Activated gamma-delta T cell (primary cell): ENCODE data around the gene B4GALT5.

Experiments used
- DNase-seq: peaks from one replicate; lab custom pipeline; 2025; lab: John Stamatoyannopoulos, UW

The B4GALT5 gene

GRCh38 chr20:49658508-49658907, 55.2 kb downstream of the B4GALT5 start:
- DNase-seq, result no peak

GRCh38 chr20:49657118-49657901, 56.4 kb downstream of the B4GALT5 start:
- no peak for DNase-seq

GRCh38 chr20:49656304-49656703, 57.4 kb downstream of the B4GALT5 start:
- no peak for DNase-seq

- DNase-seq, result no peak
Observed at GRCh38 chr20:49653925-49654434, 59.7 kb downstream of the B4GALT5 start.

- DNase-seq, result no peak
Observed at GRCh38 chr20:49649672-49650071, 64.0 kb downstream of the B4GALT5 start.

GRCh38 chr20:49647550-49647949, 66.1 kb downstream of the B4GALT5 start:
- no peak for DNase-seq

- DNase-seq, result no peak
Observed at GRCh38 chr20:49646528-49646927, 67.2 kb downstream of the B4GALT5 start.

- no peak for DNase-seq
Observed at GRCh38 chr20:49646126-49646525, 67.6 kb downstream of the B4GALT5 start.

- DNase-seq, result no peak
Observed at GRCh38 chr20:49644980-49645565, 68.6 kb downstream of the B4GALT5 start.

GRCh38 chr20:49642816-49643215, 70.9 kb downstream of the B4GALT5 start:
- no peak for DNase-seq

GRCh38 chr20:49641683-49642656, 71.7 kb downstream of the B4GALT5 start:
- no peak for DNase-seq

GRCh38 chr20:49637046-49637637, 76.5 kb downstream of the B4GALT5 start:
- no peak for DNase-seq

- no peak for DNase-seq
Observed at GRCh38 chr20:49636447-49636846, 77.2 kb downstream of the B4GALT5 start.

GRCh38 chr20:49635866-49636265, 77.8 kb downstream of the B4GALT5 start:
- DNase-seq, result no peak

- no peak for DNase-seq
Observed at GRCh38 chr20:49635166-49635565, 78.5 kb downstream of the B4GALT5 start.

- no peak for DNase-seq
Observed at GRCh38 chr20:49634116-49634515, 79.6 kb downstream of the B4GALT5 start.

- DNase-seq, result no peak
Observed at GRCh38 chr20:49633643-49634042, 80.0 kb downstream of the B4GALT5 start.

GRCh38 chr20:49633023-49633422, 80.7 kb downstream of the B4GALT5 start:
- no peak for DNase-seq

- DNase-seq, result no peak
Observed at GRCh38 chr20:49631856-49632418, 81.7 kb downstream of the B4GALT5 start.

GRCh38 chr20:49631061-49631716, 82.5 kb downstream of the B4GALT5 start:
- DNase-seq, result no peak

- no peak for DNase-seq
Observed at GRCh38 chr20:49630396-49630951, 83.2 kb downstream of the B4GALT5 start.
